KMS-11 (cell line): Measurements from ENCODE around the gene NOL7.
A peak's percentile ranks its signal among the peaks of the same experiment; 100 is the strongest.

ENCODE experiments used
- H2AFZ ChIP-seq: fragments of 200-600 bp; sonication (generic); 2 replicates; pipeline ENCODE4 v1.6.1; 2016; ENCODE audit warnings: antibody characterized with exemption, mixed run types, low read depth
- H3K27ac ChIP-seq: fragments of 200-600 bp; sonication (generic); 2 replicates; pipeline ENCODE4 v1.6.1; 2016; ENCODE audit warnings: mild to moderate bottlenecking, mixed run types
- H3K27me3 ChIP-seq: fragments of 200-600 bp; sonication (generic); 2 replicates; pipeline ENCODE4 v1.6.1; 2017; ENCODE audit warnings: mild to moderate bottlenecking, low read depth, mixed run types, moderate library complexity; ENCODE audit not compliant: insufficient read depth
- H3K36me3 ChIP-seq: fragments of 200-600 bp; sonication (generic); 2 replicates; pipeline ENCODE4 v1.6.1; 2017; ENCODE audit warnings: mild to moderate bottlenecking, mixed run types; ENCODE audit not compliant: insufficient read depth
- H3K4me1 ChIP-seq: fragments of 200-600 bp; sonication (generic); 2 replicates; pipeline ENCODE4 v1.6.1; 2016; ENCODE audit warnings: mild to moderate bottlenecking, low read depth, mixed run types; ENCODE audit not compliant: poor library complexity, severe bottlenecking
- H3K4me2 ChIP-seq: fragments of 200-600 bp; sonication (generic); 2 replicates; pipeline ENCODE4 v1.7.0; 2016; ENCODE audit warnings: mild to moderate bottlenecking, mixed run types
- H3K4me3 ChIP-seq: fragments of 200-600 bp; sonication (generic); IDR thresholded peaks from 2 replicates; pipeline ENCODE4 v1.6.1; 2017; ENCODE audit warnings: low read depth, low read length, mixed read lengths; ENCODE audit not compliant: insufficient read depth
- H3K79me2 ChIP-seq: fragments of 200-600 bp; sonication (generic); 2 replicates; pipeline ENCODE4 v1.6.1; 2016; ENCODE audit warnings: low read depth, mixed run types; ENCODE audit not compliant: insufficient read depth
- H3K9ac ChIP-seq: fragments of 200-600 bp; sonication (generic); 2 replicates; pipeline ENCODE4 v1.6.1; 2016; ENCODE audit warnings: mild to moderate bottlenecking, mixed run types
- H4K20me1 ChIP-seq: fragments of 200-600 bp; sonication (generic); 2 replicates; pipeline ENCODE4 v1.6.1; 2016; ENCODE audit warnings: mild to moderate bottlenecking, mixed run types; ENCODE audit not compliant: insufficient read depth
- CTCF ChIP-seq: fragments of 200-600 bp; sonication (generic); conservative IDR thresholded peaks from 2 replicates; pipeline ENCODE4 v1.6.1; 2017; ENCODE audit warnings: low read depth, mild to moderate bottlenecking, antibody characterized with exemption, low read length, moderate library complexity, mixed read lengths

NOL7 gene

GRCh38 chr6:13572240-13572639, 42.9 kb upstream of the NOL7 start:
- TF ChIP-seq CTCF = no peak
- peaks cover 13% of the 10 kb centered on the region for H3K4me1 ChIP-seq

GRCh38 chr6:13572951-13573654, 42.0 kb upstream of the NOL7 start:
- H4K20me1 ChIP-seq = no peaks in the 10 kb centered on the region
- no peak for TF ChIP-seq CTCF
- H3K27me3 ChIP-seq = no peaks in the 10 kb centered on the region
- no peaks in the 10 kb centered on the region; the same call in 1 of the 2 replicates for H3K79me2 ChIP-seq
- H3K4me3 ChIP-seq = no peak overlapping the region
- H3K36me3 ChIP-seq = no peaks in the 10 kb centered on the region
- H3K27ac ChIP-seq = peak overlapping the region; percentile 94; the same call in 1 of the 2 replicates
- H2AFZ ChIP-seq = peak overlapping the region; percentile 58
- H3K9ac ChIP-seq = peak overlapping the region; percentile 91; the same call in 1 of the 2 replicates
- H3K4me1 ChIP-seq = peaks cover 13% of the 10 kb centered on the region
- peak overlapping the region; percentile 47; the same call in 1 of the 2 replicates for H3K4me2 ChIP-seq

More at GRCh38 chr6:13572240-13572639, 42.9 kb upstream of the NOL7 start:
- H3K4me2 ChIP-seq = no peak overlapping the region
- no peaks in the 10 kb centered on the region for H4K20me1 ChIP-seq
- no peaks in the 10 kb centered on the region for H3K27me3 ChIP-seq
- no peak overlapping the region for H2AFZ ChIP-seq
- no peaks in the 10 kb centered on the region for H3K36me3 ChIP-seq
- H3K27ac ChIP-seq = no peak overlapping the region
- H3K4me3 ChIP-seq = no peak overlapping the region
- H3K79me2 ChIP-seq = no peaks in the 10 kb centered on the region; the same call in 1 of the 2 replicates
- no peak overlapping the region for H3K9ac ChIP-seq

- Histone ChIP-seq H3K9ac (peak overlapping the region; percentile 91; the same call in 1 of the 2 replicates), H3K4me2 (peak overlapping the region; percentile 47), H3K4me1 (peaks cover 13% of the 10 kb centered on the region), H2AFZ (peak overlapping the region; percentile 58), H4K20me1 (no peaks in the 10 kb centered on the region), H3K27ac (peak overlapping the region; percentile 94), H3K4me3 (no peak overlapping the region), H3K79me2 (no peaks in the 10 kb centered on the region; the same call in 1 of the 2 replicates), H3K36me3 (no peaks in the 10 kb centered on the region), H3K27me3 (no peaks in the 10 kb centered on the region)
- no peak; the same call in 1 of the 2 replicates for TF ChIP-seq CTCF
Measured at GRCh38 chr6:13573669-13574110, 41.4 kb upstream of the NOL7 start.

- Histone ChIP-seq H3K4me1 (peaks cover 13% of the 10 kb centered on the region), H3K27ac (peak overlapping the region; percentile 94), H4K20me1 (no peaks in the 10 kb centered on the region), H3K79me2 (no peaks in the 10 kb centered on the region; the same call in 1 of the 2 replicates), H3K9ac (peak overlapping the region; percentile 91), H2AFZ (peak overlapping the region; percentile 92), H3K4me3 (peak overlapping the region; percentile 58), H3K27me3 (no peaks in the 10 kb centered on the region), H3K4me2 (peak overlapping the region; percentile 65; the same call in 1 of the 2 replicates), H3K36me3 (no peaks in the 10 kb centered on the region)
- no peak; the same call in 1 of the 2 replicates for TF ChIP-seq CTCF
Measured at GRCh38 chr6:13574149-13574570, 41.0 kb upstream of the NOL7 start.
